ENCODE data around the gene BET1L.
A peak's percentile ranks its signal among the peaks of the same experiment; 100 is the strongest.
"Not testable (repeated sequence)": the region's sequence is repeated elsewhere in the genome, so short reads cannot be mapped to it uniquely, and the experiment has no call there.

- TF ChIP-seq, protein P1, sequence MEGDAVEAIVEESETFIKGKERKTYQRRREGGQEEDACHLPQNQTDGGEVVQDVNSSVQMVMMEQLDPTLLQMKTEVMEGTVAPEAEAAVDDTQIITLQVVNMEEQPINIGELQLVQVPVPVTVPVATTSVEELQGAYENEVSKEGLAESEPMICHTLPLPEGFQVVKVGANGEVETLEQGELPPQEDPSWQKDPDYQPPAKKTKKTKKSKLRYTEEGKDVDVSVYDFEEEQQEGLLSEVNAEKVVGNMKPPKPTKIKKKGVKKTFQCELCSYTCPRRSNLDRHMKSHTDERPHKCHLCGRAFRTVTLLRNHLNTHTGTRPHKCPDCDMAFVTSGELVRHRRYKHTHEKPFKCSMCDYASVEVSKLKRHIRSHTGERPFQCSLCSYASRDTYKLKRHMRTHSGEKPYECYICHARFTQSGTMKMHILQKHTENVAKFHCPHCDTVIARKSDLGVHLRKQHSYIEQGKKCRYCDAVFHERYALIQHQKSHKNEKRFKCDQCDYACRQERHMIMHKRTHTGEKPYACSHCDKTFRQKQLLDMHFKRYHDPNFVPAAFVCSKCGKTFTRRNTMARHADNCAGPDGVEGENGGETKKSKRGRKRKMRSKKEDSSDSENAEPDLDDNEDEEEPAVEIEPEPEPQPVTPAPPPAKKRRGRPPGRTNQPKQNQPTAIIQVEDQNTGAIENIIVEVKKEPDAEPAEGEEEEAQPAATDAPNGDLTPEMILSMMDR (IDR thresholded peaks at IDR 0.05) = peak; percentile 57
- not testable (repeated sequence) for TF ChIP-seq GATA2 (CRISPR knock-in tag; IDR thresholded peaks at IDR 0.05); TCF12 (IDR thresholded peaks at IDR 0.05); GABPA (IDR thresholded peaks at IDR 0.05; ENCODE audit: low read depth); RFX5 (IDR thresholded peaks at IDR 0.05; ENCODE audit: low read length); FOXJ3 (CRISPR knock-in tag; IDR thresholded peaks at IDR 0.05); EP300 (IDR thresholded peaks at IDR 0.05; ENCODE audit: borderline replicate concordance in 1 of 2, low read depth in 1 of 2, low read length in 1 of 2); MAX (IDR thresholded peaks at IDR 0.05; ENCODE audit: low read depth)
- peak; percentile 19; the same call in 1 of the 2 replicates for TF ChIP-seq RAD21 (IDR thresholded peaks at IDR 0.05; ENCODE audit: low read length)
These were observed 15.4 kb downstream of the BET1L start for GRCh38 chr11:191490-192478.
